NCI-H1694 (cell line): ENCODE data around the gene RINL.
"Not testable (repeated sequence)": the region's sequence is repeated elsewhere in the genome, so short reads cannot be mapped to it uniquely, and the experiment has no call there.

Experiments used
- DNase-seq: peaks from one replicate; lab custom pipeline; 2025; lab: John Stamatoyannopoulos, UW

The RINL gene

GRCh38 chr19:38834104-38834490 is 44.0 kb downstream of the RINL start:
- no peak for DNase-seq

DNA sequence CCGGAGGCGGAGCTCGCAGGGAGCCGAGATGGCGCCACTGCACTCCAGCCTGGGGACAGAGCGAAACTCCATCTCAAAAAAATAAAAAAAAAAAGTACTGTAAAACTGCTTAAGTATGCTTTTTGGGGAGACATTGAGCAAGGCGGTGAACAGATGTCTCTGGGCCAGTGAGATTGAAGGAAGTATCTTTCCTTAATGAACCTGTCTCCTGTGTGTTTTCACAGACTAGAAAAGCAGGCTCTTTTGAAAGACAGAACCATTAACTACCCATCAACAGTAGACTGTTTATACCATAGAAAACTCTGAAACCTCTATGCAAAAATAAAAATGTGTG is 45.0 kb downstream of the RINL start:
- no peak for DNase-seq

- DNase-seq, result no peak
Observed at GRCh38 chr19:38831142-38831605, 46.9 kb downstream of the RINL start.

DNA sequence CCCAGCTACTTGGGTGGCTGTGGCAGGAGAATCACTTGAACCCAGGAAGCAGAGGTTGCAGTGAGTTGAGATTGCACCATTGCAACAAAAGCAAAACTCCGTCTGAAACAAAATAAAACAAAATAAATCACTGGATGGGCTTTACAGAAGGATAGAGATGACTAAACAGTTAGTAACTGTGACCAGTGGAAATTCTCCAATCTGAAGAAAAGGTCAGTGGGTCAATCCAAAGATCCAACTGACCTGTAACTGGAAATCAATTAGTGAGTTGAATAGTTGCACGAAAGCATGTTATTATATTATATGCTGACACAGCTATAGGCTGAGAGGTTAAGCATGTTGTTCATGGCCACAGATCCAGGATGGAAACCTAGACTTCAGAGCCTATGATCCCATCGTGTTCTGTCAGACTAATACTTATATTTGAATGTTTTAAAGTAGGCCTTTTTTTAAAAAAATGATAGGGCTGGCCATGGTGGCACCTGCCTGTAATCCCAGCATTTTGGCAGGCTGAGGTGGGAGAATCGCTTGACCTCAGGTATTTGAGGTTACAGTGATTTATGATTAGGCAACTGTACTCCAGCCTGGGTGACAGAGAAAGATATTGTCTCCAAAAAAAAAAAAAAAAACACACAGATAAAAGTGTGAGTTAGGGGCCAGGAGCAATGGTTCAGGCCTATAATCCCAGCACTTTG is 47.9 kb downstream of the RINL start:
- no peak for DNase-seq

DNA sequence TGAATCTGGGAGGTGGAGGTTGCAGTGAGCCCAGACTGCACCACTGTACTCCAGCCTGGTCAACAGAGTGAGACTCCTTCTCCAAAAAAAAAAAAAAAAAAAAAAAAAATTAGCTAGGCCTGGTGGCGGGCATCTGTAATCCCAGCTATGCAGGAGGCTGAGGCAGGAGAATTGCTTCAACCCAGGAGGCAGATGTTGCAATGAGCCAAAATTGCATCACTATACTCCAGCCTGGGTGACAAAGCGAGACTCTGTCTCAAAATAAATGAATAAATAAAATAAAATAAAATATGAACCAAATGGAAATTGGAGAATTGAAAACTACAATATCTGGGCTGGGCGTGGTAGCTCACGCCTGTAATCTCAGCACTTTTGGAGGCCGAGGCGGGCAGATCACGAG is 48.9 kb downstream of the RINL start:
- not testable (repeated sequence) for DNase-seq

GRCh38 chr19:38826856-38827551 is 51.1 kb downstream of the RINL start:
- no peak for DNase-seq

GRCh38 chr19:38825936-38826335 is 52.1 kb downstream of the RINL start:
- not testable (repeated sequence) for DNase-seq

GRCh38 chr19:38821230-38821825 is 56.7 kb downstream of the RINL start:
- DNase-seq, result not testable (repeated sequence)

GRCh38 chr19:38819231-38819920 is 58.7 kb downstream of the RINL start:
- DNase-seq, result no peak
